ENCODE results near the gene CYP2A7. TPM values are rescaled to one million over a fixed set of nuclear protein-coding genes. Genes with fewer than 3 reads are reported as not detected.
"Not testable (repeated sequence)": the region's sequence is repeated elsewhere in the genome, so short reads cannot be mapped to it uniquely, and the experiment has no call there.

Gene CYP2A7
- total RNA-seq, 1 donor from 2014 or later: not detected

DNA sequence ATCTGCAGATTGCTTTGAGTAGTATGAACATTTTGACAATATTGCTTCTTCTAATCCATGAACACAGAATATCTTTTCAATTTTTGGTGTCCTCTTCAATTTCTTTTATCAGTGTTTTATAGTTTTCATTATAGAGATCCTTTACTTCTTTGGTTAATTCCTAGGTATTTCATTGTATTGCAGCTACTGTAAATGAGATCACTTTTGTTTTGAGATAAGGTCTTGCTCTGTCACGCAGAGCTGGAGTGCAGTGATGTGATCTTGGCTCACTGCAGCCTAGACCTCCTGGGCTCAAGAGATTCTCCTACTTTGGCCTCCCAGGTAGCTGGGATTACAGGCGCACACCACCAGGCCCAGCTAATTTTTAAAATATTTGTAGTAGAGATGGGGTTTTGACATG is 9.8 kb downstream of the CYP2A7 start:
- Mint-ChIP-seq H3K27ac (ENCODE audit: unreplicated experiment) (no peak overlapping the region), H3K4me1 (ENCODE audit: unreplicated experiment) (no peaks in the 10 kb centered on the region), H3K4me3 (ENCODE audit: unreplicated experiment) (no peak overlapping the region), H3K27me3 (ENCODE audit: unreplicated experiment) (peaks cover 43% of the 10 kb centered on the region), H3K36me3 (ENCODE audit: unreplicated experiment) (no peaks in the 10 kb centered on the region), H3K9me3 (ENCODE audit: unreplicated experiment) (no peaks in the 10 kb centered on the region)
- no peak for DNase-seq (ENCODE audit: extremely low spot score, unreplicated experiment)
- TF ChIP-seq, protein P1, sequence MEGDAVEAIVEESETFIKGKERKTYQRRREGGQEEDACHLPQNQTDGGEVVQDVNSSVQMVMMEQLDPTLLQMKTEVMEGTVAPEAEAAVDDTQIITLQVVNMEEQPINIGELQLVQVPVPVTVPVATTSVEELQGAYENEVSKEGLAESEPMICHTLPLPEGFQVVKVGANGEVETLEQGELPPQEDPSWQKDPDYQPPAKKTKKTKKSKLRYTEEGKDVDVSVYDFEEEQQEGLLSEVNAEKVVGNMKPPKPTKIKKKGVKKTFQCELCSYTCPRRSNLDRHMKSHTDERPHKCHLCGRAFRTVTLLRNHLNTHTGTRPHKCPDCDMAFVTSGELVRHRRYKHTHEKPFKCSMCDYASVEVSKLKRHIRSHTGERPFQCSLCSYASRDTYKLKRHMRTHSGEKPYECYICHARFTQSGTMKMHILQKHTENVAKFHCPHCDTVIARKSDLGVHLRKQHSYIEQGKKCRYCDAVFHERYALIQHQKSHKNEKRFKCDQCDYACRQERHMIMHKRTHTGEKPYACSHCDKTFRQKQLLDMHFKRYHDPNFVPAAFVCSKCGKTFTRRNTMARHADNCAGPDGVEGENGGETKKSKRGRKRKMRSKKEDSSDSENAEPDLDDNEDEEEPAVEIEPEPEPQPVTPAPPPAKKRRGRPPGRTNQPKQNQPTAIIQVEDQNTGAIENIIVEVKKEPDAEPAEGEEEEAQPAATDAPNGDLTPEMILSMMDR (IDR thresholded peaks at IDR 0.05): no peak

- H3K9me3 Mint-ChIP-seq (ENCODE audit: unreplicated experiment): no peaks in the 10 kb centered on the region
- H3K36me3 Mint-ChIP-seq (ENCODE audit: unreplicated experiment): no peaks in the 10 kb centered on the region
- peaks cover 25% of the 10 kb centered on the region for H3K27me3 Mint-ChIP-seq (ENCODE audit: unreplicated experiment)
- no peak for DNase-seq (ENCODE audit: extremely low spot score, unreplicated experiment)
- H3K4me3 Mint-ChIP-seq (ENCODE audit: unreplicated experiment): no peak overlapping the region
- H3K4me1 Mint-ChIP-seq (ENCODE audit: unreplicated experiment): no peaks in the 10 kb centered on the region
- H3K27ac Mint-ChIP-seq (ENCODE audit: unreplicated experiment): no peak overlapping the region
- TF ChIP-seq, protein P1 (IDR thresholded peaks at IDR 0.05): no peak
These were observed 14.3 kb downstream of the CYP2A7 start for GRCh38 chr19:40867701-40868100.

GRCh38 chr19:40864739-40865496 is 17.1 kb downstream of the CYP2A7 start:
- H3K27ac Mint-ChIP-seq (ENCODE audit: unreplicated experiment); H3K4me3 Mint-ChIP-seq (ENCODE audit: unreplicated experiment); H3K4me1 Mint-ChIP-seq (ENCODE audit: unreplicated experiment); DNase-seq (ENCODE audit: extremely low spot score, unreplicated experiment); H3K9me3 Mint-ChIP-seq (ENCODE audit: unreplicated experiment); H3K36me3 Mint-ChIP-seq (ENCODE audit: unreplicated experiment): not testable (repeated sequence)
- peaks cover 17% of the 10 kb centered on the region for H3K27me3 Mint-ChIP-seq (ENCODE audit: unreplicated experiment)

GRCh38 chr19:40862785-40863184 is 19.2 kb downstream of the CYP2A7 start:
- no peaks in the 10 kb centered on the region for H3K9me3 Mint-ChIP-seq (ENCODE audit: unreplicated experiment)
- TF ChIP-seq, protein P1 (IDR thresholded peaks at IDR 0.05): no peak
- H3K36me3 Mint-ChIP-seq (ENCODE audit: unreplicated experiment): no peaks in the 10 kb centered on the region
- H3K4me1 Mint-ChIP-seq (ENCODE audit: unreplicated experiment): no peaks in the 10 kb centered on the region
- no peak overlapping the region for H3K27ac Mint-ChIP-seq (ENCODE audit: unreplicated experiment)
- H3K4me3 Mint-ChIP-seq (ENCODE audit: unreplicated experiment): no peak overlapping the region
- H3K27me3 Mint-ChIP-seq (ENCODE audit: unreplicated experiment): peaks cover 12% of the 10 kb centered on the region
- no peak for DNase-seq (ENCODE audit: extremely low spot score, unreplicated experiment)

GRCh38 chr19:40862333-40862732 is 19.7 kb downstream of the CYP2A7 start:
- TF ChIP-seq, protein P1 (IDR thresholded peaks at IDR 0.05): no peak
- no peaks in the 10 kb centered on the region for H3K4me1 Mint-ChIP-seq (ENCODE audit: unreplicated experiment)
- no peaks in the 10 kb centered on the region for H3K9me3 Mint-ChIP-seq (ENCODE audit: unreplicated experiment)
- peaks cover 10% of the 10 kb centered on the region for H3K27me3 Mint-ChIP-seq (ENCODE audit: unreplicated experiment)
- H3K4me3 Mint-ChIP-seq (ENCODE audit: unreplicated experiment): no peak overlapping the region
- no peaks in the 10 kb centered on the region for H3K36me3 Mint-ChIP-seq (ENCODE audit: unreplicated experiment)
- no peak overlapping the region for H3K27ac Mint-ChIP-seq (ENCODE audit: unreplicated experiment)
- DNase-seq (ENCODE audit: extremely low spot score, unreplicated experiment): no peak

Data from osteocyte (in vitro differentiated cells).